Mesenchymal stem cell (in vitro differentiated cells and primary cell): ENCODE data around the gene SNRNP70. TPM values are rescaled to one million over a fixed set of nuclear protein-coding genes. Genes with fewer than 3 reads are reported as not detected.
A peak's percentile ranks its signal among the peaks of the same experiment; 100 is the strongest.

Source experiments
- DNase-seq: peaks from one replicate; pipeline ENCODE4 v3.0.0-alpha.2; 2013
- H2AFZ ChIP-seq: one replicate; pipeline ENCODE4 v1.6.1; 2013; ENCODE audit warnings: low read depth, mild to moderate bottlenecking, control low read depth, inconsistent platforms, low read length, moderate library complexity
- H2AK5ac ChIP-seq: 2 replicates; pipeline ENCODE4 v1.6.1; 2013; ENCODE audit warnings: low read length, moderate library complexity, mild to moderate bottlenecking, inconsistent platforms; ENCODE audit not compliant: severe bottlenecking
- H2BK120ac ChIP-seq: one replicate; pipeline ENCODE4 v1.6.1; 2013; ENCODE audit warnings: low read depth, mild to moderate bottlenecking, inconsistent platforms, low read length, moderate library complexity
- H2BK12ac ChIP-seq, 2 experiments: one replicate each; pipeline ENCODE4 v1.6.1; 2013; ENCODE audit warnings: inconsistent platforms in 2 of 2, low read length in 2 of 2, mild to moderate bottlenecking in 2 of 2, moderate library complexity in 2 of 2, control low read depth in 1 of 2
- H2BK15ac ChIP-seq: one replicate; pipeline ENCODE4 v1.6.1; 2013; ENCODE audit warnings: mild to moderate bottlenecking, low read depth, inconsistent platforms; ENCODE audit not compliant: poor library complexity, severe bottlenecking
- H2BK5ac ChIP-seq: 2 replicates; pipeline ENCODE4 v1.6.1; 2013; ENCODE audit warnings: low read depth, mild to moderate bottlenecking, low read length, control low read depth, inconsistent platforms; ENCODE audit not compliant: poor library complexity, severe bottlenecking
- H3K14ac ChIP-seq, 2 experiments: one replicate each; pipeline ENCODE4 v1.6.1; 2013; ENCODE audit warnings: inconsistent platforms in 2 of 2, low read length in 2 of 2, control low read depth in 1 of 2, mild to moderate bottlenecking in 1 of 2, moderate library complexity in 1 of 2
- H3K18ac ChIP-seq, 2 experiments: one replicate each; pipeline ENCODE4 v1.6.1; 2013; ENCODE audit warnings: inconsistent platforms in 2 of 2, low read length in 2 of 2, control low read depth in 1 of 2, low read depth in 1 of 2, mild to moderate bottlenecking in 1 of 2
- H3K23ac ChIP-seq, 2 experiments: one replicate each; pipeline ENCODE4 v1.6.1; 2013; ENCODE audit warnings: inconsistent platforms in 2 of 2, low read length in 2 of 2, mild to moderate bottlenecking in 2 of 2, moderate library complexity in 2 of 2, control low read depth in 1 of 2
- H3K27ac ChIP-seq: 2 replicates; pipeline ENCODE4 v1.5.1; 2013; ENCODE audit warnings: mild to moderate bottlenecking, moderate library complexity, low read length, control low read depth, inconsistent platforms; ENCODE audit not compliant: poor library complexity, severe bottlenecking
- H3K27me3 ChIP-seq, 2 experiments: 2 replicates each; pipeline versions ENCODE4 v1.6.1 to v1.7.0; 2013; ENCODE audit warnings: low read length in 2 of 2, mild to moderate bottlenecking in 2 of 2, moderate library complexity in 2 of 2, control low read depth in 1 of 2, inconsistent platforms in 1 of 2; ENCODE audit not compliant: control insufficient read depth in 1 of 2, insufficient read depth in 1 of 2
- H3K36me3 ChIP-seq, 2 experiments: 2 replicates each; pipeline versions ENCODE4 v1.6.1 to v1.7.0; 2013; ENCODE audit warnings: low read length in 2 of 2, control low read depth in 1 of 2, inconsistent platforms in 1 of 2, low read depth in 1 of 2, mild to moderate bottlenecking in 1 of 2; ENCODE audit not compliant: insufficient read depth in 2 of 2, control insufficient read depth in 1 of 2
- H3K4ac ChIP-seq, 2 experiments: one replicate each; pipeline ENCODE4 v1.6.1; 2013; ENCODE audit warnings: inconsistent platforms in 2 of 2, low read length in 2 of 2, mild to moderate bottlenecking in 2 of 2, moderate library complexity in 2 of 2, control low read depth in 1 of 2, low read depth in 1 of 2
- H3K4me1 ChIP-seq: 2 replicates; pipeline ENCODE4 v1.6.1; 2013; ENCODE audit warnings: low read depth, low read length, control low read depth; ENCODE audit not compliant: control insufficient read depth, insufficient read depth
- H3K4me2 ChIP-seq: 2 replicates; pipeline ENCODE4 v1.6.1; 2013; ENCODE audit warnings: low read length, mild to moderate bottlenecking, inconsistent platforms; ENCODE audit not compliant: poor library complexity, severe bottlenecking
- H3K4me3 ChIP-seq, 2 experiments: 2 replicates each; pipeline versions ENCODE4 v1.5.1 to v1.7.0; 2013; ENCODE audit warnings: low read length in 2 of 2, mild to moderate bottlenecking in 2 of 2, control low read depth in 1 of 2, low read depth in 1 of 2; ENCODE audit not compliant: insufficient read depth in 1 of 2
- H3K79me1 ChIP-seq: replicated peaks from 2 replicates; pipeline ENCODE4 v1.6.1; 2013; ENCODE audit warnings: mild to moderate bottlenecking, control low read depth, low read length, inconsistent platforms; ENCODE audit not compliant: poor library complexity, severe bottlenecking
- H3K9ac ChIP-seq: 2 replicates; pipeline ENCODE4 v1.7.0; 2013; ENCODE audit warnings: mild to moderate bottlenecking, low read length, moderate library complexity
- H3K9me3 ChIP-seq: 2 replicates; pipeline ENCODE4 v1.7.0; 2013; ENCODE audit warnings: mild to moderate bottlenecking, low read length; ENCODE audit not compliant: control insufficient read depth
- H4K8ac ChIP-seq: one replicate; pipeline ENCODE4 v1.6.1; 2013; ENCODE audit warnings: inconsistent platforms, mild to moderate bottlenecking, low read length, moderate library complexity
- H4K91ac ChIP-seq: one replicate; pipeline ENCODE4 v1.6.1; 2013; ENCODE audit warnings: mild to moderate bottlenecking, low read length, inconsistent platforms
- WGBS: methylation state at CpG from one replicate; pipeline ENCODE4 v1.1.7; 2013; ENCODE audit warnings: mixed read lengths; 5-methylcytosine and 5-hydroxymethylcytosine counted together
- small RNA-seq: library from polyadenylated mRNA; stranded (forward); fragments of <200 nt; extraction: miRNeasy Mini kit (QIAGEN cat#:217004); gene quantifications from one replicate; pipeline ENCODE3, GENCODE V24; 2013; ENCODE audit warnings: low read depth

Gene SNRNP70

GRCh38 chr19:49157445-49158224 is 72.4 kb downstream of the SNRNP70 start, which contains the start of gene TRPM4:
TRPM4 (plus strand) TSS chr19:49157792; CDS start chr19:49157867, 75 bp downstream.
- H3K4me2 ChIP-seq: peak within 1 kb of the TSS; percentile 94
- 1% methylated on average over 31 of the region's 41 CpGs for WGBS

More at GRCh38 chr19:49157445-49158224, 72.4 kb downstream of the SNRNP70 start, which contains the start of gene TRPM4:
- H3K18ac ChIP-seq: peak within 1 kb of the TSS; percentile 91 to 92
- peak within 1 kb of the TSS; percentile 93 for H2AFZ ChIP-seq
- peak within 1 kb of the TSS in 1 of 2 experiments; percentile 93 for H3K14ac ChIP-seq
- no peak within 1 kb of the TSS for H2BK5ac ChIP-seq
- peak within 1 kb of the TSS; percentile 75 to 77 for H2BK12ac ChIP-seq
- DNase-seq: peak; percentile 83
- H3K23ac ChIP-seq: peak within 1 kb of the TSS in 1 of 2 experiments; percentile 36
- no peaks in the 10 kb centered on the region for H3K9me3 ChIP-seq
- H4K91ac ChIP-seq: peak within 1 kb of the TSS; percentile 73
- peak within 1 kb of the TSS; percentile 92 for H4K8ac ChIP-seq
- peaks cover 0 to 11% of the 10 kb centered on the region in 2 experiments for H3K36me3 ChIP-seq
- peaks cover 17% of the 10 kb centered on the region for H3K4me1 ChIP-seq
- peaks cover 10 to 11% of the 10 kb centered on the region in 2 experiments for H3K27me3 ChIP-seq
- peak within 1 kb of the TSS; percentile 32 for H2AK5ac ChIP-seq
- peak within 1 kb of the TSS; percentile 77 to 85 for H3K4ac ChIP-seq
- peak within 1 kb of the TSS; percentile 98 for H3K9ac ChIP-seq
- no peak within 1 kb of the TSS for H3K27ac ChIP-seq
- H3K79me1 ChIP-seq: peaks cover 17% of the 10 kb centered on the region
- H2BK120ac ChIP-seq: peak within 1 kb of the TSS; percentile 67
- H3K4me3 ChIP-seq: peak within 1 kb of the TSS; percentile 93 to 96
- H2BK15ac ChIP-seq: peak within 1 kb of the TSS; percentile 55

Small RNA genes lying within 50 kb of the gene (small RNA-seq; reads per million reads assigned to genes)
- not detected for gene RN7SL708P
